ENCODE measurements around the gene ERC2.

ERC2 gene

GRCh38 chr3:55554634-55555425 lies 913.4 kb downstream of the ERC2 start:
- no peak for DNase-seq (ENCODE audit: low read depth)

- no peak for DNase-seq (ENCODE audit: low read depth)
Measured at GRCh38 chr3:55551644-55552043, 916.6 kb downstream of the ERC2 start.

GRCh38 chr3:55549177-55549576 lies 919.1 kb downstream of the ERC2 start:
- no peak for DNase-seq (ENCODE audit: low read depth)

DNA sequence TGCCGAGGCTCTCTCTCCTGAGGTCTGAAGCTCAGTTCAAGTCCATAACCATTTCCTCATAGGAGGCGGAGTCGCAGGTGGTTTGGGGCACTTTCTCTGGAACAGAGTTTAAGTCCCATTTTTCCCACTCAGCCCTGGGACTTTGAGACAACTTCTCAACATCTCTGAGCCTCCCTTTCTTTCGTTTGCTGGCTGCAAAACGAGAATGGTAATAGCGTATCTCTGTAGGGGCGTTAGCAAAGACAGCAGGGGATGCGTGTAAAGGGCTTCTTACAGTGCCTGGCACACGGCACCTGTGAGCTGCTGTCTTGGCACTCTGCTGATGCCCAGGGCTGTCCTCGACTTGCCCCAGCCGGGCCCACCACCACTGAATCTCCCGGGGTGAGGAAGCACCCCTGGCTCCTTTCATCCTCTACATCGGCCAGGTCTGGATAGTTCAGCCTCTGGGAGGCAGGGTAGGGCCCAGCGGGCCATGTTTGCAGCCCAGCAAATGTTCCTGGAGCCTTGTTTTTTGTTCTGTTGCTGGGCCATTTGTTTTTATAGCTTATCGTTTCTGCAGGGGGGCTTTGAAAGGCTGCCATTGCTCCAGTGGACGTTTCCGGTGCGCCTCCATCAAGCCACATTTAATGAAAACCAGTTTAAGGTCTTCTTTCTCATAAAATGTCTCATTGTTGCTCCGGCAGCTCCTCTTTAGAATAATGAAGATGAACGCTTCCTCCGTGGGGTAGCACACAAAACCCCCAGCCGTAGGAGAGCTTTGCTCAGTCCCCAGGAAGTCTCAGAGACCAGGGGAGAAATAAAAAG lies 921.2 kb downstream of the ERC2 start:
- DNase-seq (ENCODE audit: low read depth): no peak

DNA sequence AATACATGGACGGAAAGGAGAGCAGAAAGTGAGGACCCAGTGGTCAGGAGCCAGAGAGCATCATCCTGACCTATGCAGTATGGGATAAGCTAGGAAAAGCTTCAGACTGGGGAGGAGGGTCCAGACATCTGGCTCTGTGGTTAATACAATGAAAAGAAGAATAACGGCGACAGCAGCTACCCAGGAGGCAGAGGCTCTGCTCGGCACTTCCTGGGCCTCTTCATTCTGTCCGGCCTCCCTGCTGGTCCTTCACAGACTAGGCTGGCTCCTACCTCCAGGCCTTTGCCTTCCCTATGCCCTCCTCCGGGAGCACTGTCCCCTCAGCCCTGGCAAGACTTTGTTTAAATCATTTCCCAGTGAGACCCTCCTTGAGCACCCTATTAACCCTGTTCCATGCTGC lies 922.3 kb downstream of the ERC2 start:
- no peak for DNase-seq (ENCODE audit: low read depth)

DNA sequence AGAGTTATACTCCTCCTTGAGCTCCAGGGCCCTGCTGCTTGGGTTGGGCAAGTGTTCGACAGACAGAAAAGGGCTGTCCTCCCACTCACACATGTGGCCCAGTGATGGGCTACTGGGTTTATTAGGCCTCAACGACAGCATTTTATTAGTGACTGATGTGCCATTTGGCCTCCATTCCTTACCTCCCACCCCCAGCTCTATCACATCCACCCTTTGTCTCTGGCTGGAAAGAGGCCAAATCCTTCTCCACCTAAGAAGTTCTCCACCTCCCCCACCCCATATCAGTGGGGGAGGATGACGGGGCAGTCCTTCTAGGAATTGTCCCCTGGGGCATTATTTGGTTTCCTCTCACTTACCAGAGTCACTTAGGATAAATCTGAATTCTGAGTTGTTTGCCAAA lies 924.0 kb downstream of the ERC2 start:
- no peak for DNase-seq (ENCODE audit: low read depth)

DNA sequence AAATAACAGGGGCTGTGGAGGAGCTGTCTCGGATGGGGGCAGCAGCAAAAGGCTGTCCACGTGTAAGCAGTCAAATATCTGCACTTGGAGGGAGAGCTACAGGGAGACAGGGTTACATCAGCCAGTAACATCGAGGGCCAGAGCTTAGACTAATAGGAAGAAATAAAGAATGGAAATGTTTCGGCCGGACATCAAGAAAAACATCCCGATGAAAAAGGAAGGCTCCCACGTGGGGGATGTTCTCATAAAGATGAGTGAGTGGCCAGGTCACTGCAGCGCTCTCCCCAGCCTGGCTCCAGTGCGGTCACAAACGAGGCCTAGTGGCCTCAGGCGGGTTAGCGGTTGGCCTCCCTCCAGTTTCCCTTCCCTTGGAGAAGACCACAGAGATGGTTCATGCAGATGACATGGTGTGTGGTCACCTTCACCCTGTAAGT lies 925.1 kb downstream of the ERC2 start:
- DNase-seq (ENCODE audit: low read depth): no peak

GRCh38 chr3:55541456-55541855 lies 926.8 kb downstream of the ERC2 start:
- no peak for DNase-seq (ENCODE audit: low read depth)

- no peak for DNase-seq (ENCODE audit: low read depth)
Measured at GRCh38 chr3:55541016-55541415, 927.3 kb downstream of the ERC2 start.

DNA sequence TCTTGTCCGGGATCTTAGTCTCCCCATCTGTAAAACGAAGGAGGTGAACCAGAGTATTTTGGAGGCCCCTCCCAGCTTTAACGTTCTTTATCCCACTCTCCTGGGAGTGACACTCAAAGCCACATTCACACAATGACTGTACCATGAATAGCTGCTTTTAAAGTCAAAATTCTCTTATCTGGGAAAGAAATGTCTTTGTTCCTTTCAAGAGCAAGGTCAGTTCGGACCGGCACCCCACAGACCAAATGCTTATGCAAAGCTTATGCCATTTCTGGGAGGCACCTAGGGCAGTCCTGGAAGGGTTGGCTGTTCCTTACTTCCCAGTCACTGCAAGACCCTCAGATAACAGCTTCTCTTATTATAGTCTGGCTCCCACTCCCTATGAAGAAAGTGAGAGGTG lies 927.7 kb downstream of the ERC2 start:
- no peak for DNase-seq (ENCODE audit: low read depth)

DNA sequence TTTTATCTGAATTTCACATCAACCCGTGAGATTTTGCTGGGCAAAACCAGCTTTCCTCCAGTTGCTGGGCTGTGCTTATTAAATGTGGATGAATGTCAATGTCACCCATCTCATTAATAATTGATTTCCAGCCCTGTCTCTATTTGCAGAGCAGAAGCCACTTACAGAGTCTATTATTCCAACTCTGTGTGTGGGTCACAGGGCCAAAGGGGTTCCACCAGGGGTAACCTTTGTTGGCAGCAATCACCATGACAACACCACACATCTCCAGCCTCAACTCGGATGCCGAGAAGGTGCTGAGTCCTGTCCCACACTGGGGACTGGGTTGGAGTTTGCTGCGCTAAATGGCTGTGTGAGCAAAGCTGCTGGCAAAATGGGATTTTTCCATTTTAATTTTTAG lies 930.1 kb downstream of the ERC2 start:
- DNase-seq (ENCODE audit: low read depth): no peak

DNA sequence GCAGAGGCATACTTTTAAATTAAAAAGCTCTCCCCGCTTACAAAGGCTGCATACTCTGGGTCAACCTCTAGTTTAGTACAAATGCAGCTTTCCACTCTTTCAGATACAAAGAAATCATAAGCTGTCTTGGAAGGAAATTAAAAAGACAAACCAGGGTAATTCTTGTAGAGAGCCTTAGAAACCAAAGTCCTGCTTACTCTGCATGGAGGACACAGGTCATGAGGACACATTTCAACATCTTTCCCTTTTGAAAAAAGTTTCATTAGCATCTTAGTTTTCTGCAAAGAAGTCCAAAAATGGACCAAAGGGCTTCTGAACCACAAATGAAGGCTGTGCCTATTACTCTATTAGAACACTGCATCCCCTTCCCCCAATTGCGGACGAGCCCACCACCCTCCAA lies 930.7 kb downstream of the ERC2 start:
- no peak for DNase-seq (ENCODE audit: low read depth)

- no peak for DNase-seq (ENCODE audit: low read depth)
Measured at GRCh38 chr3:55537129-55537528, 931.1 kb downstream of the ERC2 start.

- DNase-seq (ENCODE audit: low read depth): no peak
Measured at GRCh38 chr3:55534876-55535275, 933.4 kb downstream of the ERC2 start.

DNA sequence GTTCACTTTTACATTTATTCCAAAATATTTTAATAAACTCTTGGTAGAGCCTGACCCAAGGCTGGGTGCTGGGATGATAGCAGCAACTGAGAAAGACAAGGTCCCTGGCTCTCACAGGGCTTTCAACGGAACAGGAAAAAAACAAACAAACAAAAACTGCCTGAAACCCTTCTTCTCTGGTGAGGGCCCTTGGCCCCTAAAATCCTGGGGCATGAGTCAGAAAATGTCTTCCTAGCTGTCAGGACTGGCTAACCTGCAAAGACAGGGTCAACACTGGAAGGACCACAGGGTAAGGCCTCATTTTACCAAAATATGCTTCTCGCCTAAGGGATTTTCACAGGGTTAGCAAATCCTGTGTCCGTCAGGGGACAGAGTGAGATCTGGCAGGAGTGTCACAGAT lies 935.5 kb downstream of the ERC2 start:
- no peak for DNase-seq (ENCODE audit: low read depth)

- DNase-seq (ENCODE audit: low read depth): no peak
Measured at GRCh38 chr3:55531321-55531720, 936.9 kb downstream of the ERC2 start.

GRCh38 chr3:55527361-55527760 lies 940.9 kb downstream of the ERC2 start:
- no peak for DNase-seq (ENCODE audit: low read depth)

GRCh38 chr3:55526332-55527030 lies 941.8 kb downstream of the ERC2 start:
- no peak for DNase-seq (ENCODE audit: low read depth)

DNA sequence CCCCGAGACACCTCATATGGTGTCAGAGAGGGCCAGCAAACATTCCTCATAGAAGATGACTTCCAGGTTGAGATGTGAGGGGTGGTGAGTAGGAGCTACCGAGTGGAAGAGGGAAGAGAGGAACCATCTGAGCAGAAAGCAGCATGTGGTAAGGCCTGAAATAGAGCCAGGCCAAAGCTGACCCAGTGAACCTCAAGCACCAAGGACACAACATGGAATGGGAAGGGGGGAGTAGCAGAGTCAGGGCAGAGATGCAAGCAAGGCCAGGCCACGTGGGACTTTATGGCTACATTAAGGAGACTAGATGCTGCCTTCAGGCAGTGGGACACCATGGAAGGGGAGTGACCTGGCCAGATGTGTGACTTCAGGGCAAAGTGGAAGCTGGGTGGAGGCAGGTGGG lies 942.8 kb downstream of the ERC2 start:
- no peak for DNase-seq (ENCODE audit: low read depth)

DNA sequence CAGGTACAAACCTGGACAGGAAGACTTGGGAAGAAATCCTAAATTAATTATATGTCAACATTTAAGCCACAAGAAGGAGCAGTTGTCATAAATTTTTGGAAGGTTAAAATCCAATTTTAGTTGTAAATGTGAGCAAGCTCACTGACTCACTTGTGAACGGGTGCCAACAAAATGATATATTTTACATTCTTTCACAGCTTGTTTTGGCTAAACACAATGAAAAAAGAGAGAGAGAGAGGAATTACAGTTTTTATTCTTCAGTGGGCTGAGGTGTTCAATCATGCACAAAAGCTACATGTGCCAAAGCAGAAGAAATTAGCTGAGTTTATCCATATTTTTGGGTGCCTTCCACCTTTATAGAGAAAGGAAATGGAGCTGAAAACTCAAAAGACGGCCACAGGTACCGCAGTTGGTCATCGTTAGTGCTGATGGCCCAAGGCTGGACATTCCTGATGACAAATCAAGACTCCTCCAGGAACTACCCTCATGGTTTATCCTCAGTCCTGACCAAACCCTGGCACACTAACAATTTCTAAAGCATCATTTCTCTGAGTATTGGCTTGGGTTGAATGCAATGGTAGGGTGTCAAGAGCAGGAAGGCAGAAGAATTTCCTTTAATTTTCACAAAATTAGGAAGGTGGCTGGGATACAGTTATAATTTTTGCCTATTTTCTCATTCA lies 943.6 kb downstream of the ERC2 start:
- DNase-seq (ENCODE audit: low read depth): no peak

DNA sequence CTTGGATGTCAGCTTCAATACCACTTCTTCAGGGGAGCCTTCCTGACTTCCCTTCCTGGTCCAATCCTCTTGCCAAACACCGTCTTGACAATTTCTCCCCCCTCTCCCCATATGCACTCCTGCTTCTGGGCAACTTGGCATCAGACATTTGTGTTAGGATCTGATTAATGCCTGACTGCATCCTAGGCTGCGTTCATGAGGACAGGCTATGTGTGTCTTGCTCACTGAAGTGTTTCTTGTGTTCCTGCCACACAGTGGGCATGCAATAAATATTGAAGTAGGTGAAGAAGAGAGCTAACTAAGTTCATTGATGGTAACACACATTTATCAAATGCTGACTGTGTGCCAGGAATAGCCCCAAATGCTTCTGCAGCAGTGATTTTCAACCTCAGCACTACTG lies 944.8 kb downstream of the ERC2 start:
- no peak for DNase-seq (ENCODE audit: low read depth)

DNA sequence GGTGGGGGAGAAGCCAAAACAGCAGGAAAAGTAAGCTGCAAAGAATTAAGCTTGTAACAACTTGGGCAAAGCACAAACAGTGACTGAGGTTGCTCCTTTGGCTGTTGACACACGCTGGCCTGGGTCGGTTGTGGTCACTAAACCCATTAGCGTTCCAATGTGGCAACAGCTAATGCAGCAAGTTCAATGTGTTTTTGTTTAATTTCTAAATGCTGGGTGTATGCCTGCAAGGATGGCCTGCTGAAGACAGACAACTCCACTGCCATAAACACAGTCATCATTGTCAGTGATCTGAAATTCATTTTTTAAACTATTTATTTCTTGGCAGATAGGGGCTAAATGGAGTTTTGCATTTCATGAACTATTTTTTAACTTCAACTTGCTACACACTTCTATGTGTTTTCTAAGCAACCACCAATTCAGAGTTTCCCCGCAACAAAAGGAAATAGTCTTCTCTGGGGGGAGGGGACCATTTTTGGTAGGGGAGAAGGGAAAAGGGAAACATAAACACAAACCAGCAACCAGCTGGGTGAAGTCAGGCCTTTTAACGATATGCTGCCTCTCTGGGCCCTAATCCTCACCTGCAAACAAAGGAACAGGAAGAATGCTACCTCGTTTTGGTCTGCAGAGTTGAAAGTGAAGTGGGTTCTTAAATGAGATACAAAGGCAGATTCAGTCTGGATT lies 946.4 kb downstream of the ERC2 start:
- no peak for DNase-seq (ENCODE audit: low read depth)

All from stimulated activated CD8-positive, alpha-beta memory T cell treated with anti-CD3 and anti-CD28 coated beads, Interleukin-4, amount 100 ng/mL, for 24 hours (primary cell).